Activated CD8-positive, alpha-beta T cell treated with anti-CD3 and anti-CD28 coated beads, Interleukin-2, amount 10 ng/mL, durations not matched to agents 7 days and 5 days (primary cell): ENCODE data around the gene SH3RF3. TPM values are rescaled to one million over a fixed set of nuclear protein-coding genes. Genes with fewer than 3 reads are reported as not detected.

Experiments
- ATAC-seq: fragments of 150-1000 bp; cut with Tn5 transposase; one replicate; pipeline ENCODE4 v1.10.0; 2021; ENCODE audit warnings: moderate library complexity
- CTCF ChIA-PET: fragments of 350-600 bp; sonication (Branson Sonifier 250); formaldehyde crosslinking; loops from one replicate; lab custom pipeline; 2021; ENCODE audit warnings: antibody characterized with exemption; lab: Charles Lee
- POLR2A ChIA-PET: fragments of 350-600 bp; sonication (Branson Sonifier 250); formaldehyde crosslinking; loops from one replicate; lab custom pipeline; 2021; ENCODE audit warnings: antibody characterized with exemption; lab: Charles Lee
- DNase-seq: peaks from one replicate; pipeline ENCODE4 v3.0.0-alpha.2; 2020
- H3K27ac Mint-ChIP-seq: one replicate; pipeline ENCODE4 v1.8.0; 2021; ENCODE audit warnings: mild to moderate bottlenecking, mixed read lengths
- H3K27me3 Mint-ChIP-seq: one replicate; pipeline ENCODE4 v1.8.0; 2021; ENCODE audit warnings: low read depth, mixed read lengths
- H3K36me3 Mint-ChIP-seq: one replicate; pipeline ENCODE4 v1.8.0; 2021; ENCODE audit warnings: low read depth, mixed read lengths
- H3K4me1 Mint-ChIP-seq: one replicate; pipeline ENCODE4 v1.8.0; 2021; ENCODE audit warnings: low read depth, mixed read lengths
- H3K4me3 Mint-ChIP-seq: one replicate; pipeline ENCODE4 v1.8.0; 2021; ENCODE audit warnings: mild to moderate bottlenecking, mixed read lengths
- H3K9me3 Mint-ChIP-seq: one replicate; pipeline ENCODE4 v1.8.0; 2022; ENCODE audit warnings: mixed read lengths; ENCODE audit not compliant: insufficient read depth
- total RNA-seq, 2 experiments: library from RNA; stranded (reverse); gene quantifications; one replicate each; pipeline ENCODE4 v1.2.3, GENCODE V29; 2021

Gene SH3RF3
- total RNA-seq, 2 experiments from 2014 or later: 0.10 TPM; not detected in 1

GRCh38 chr2:109418716-109419115 is 289.7 kb downstream of the SH3RF3 start:
- no peak overlapping the region for H3K27ac Mint-ChIP-seq
- ChIA-PET POLR2A (interaction anchor here (0.6 kb wide), 1 partner anchor 60 kb away, joined by 3 read pairs; no protein-coding TSS in a partner anchor), CTCF (no interaction called here)
- no peak overlapping the region for H3K4me3 Mint-ChIP-seq
- DNase-seq: no peak
- ATAC-seq: no peak
- H3K4me1 Mint-ChIP-seq: no peaks in the 10 kb centered on the region
- H3K36me3 Mint-ChIP-seq: no peaks in the 10 kb centered on the region
- no peaks in the 10 kb centered on the region for H3K9me3 Mint-ChIP-seq
- peaks cover 2% of the 10 kb centered on the region for H3K27me3 Mint-ChIP-seq

- DNase-seq (no peak), ATAC-seq (no peak)
- Mint-ChIP-seq H3K4me3 (no peak overlapping the region), H3K27ac (no peak overlapping the region), H3K36me3 (no peaks in the 10 kb centered on the region), H3K27me3 (peaks cover 2% of the 10 kb centered on the region), H3K4me1 (no peaks in the 10 kb centered on the region), H3K9me3 (no peaks in the 10 kb centered on the region)
- POLR2A ChIA-PET: interaction anchor here (0.6 kb wide), 1 partner anchor 59 kb away, joined by 3 read pairs; no protein-coding TSS in a partner anchor
- CTCF ChIA-PET: no interaction called here
Observed at GRCh38 chr2:109419171-109419756, 290.3 kb downstream of the SH3RF3 start.

GRCh38 chr2:109419960-109420370 is 291.0 kb downstream of the SH3RF3 start:
- DNase-seq (no peak), ATAC-seq (no peak)
- Mint-ChIP-seq H3K27ac (no peak overlapping the region), H3K4me3 (no peak overlapping the region), H3K9me3 (no peaks in the 10 kb centered on the region), H3K36me3 (no peaks in the 10 kb centered on the region), H3K27me3 (peaks cover 2% of the 10 kb centered on the region), H3K4me1 (no peaks in the 10 kb centered on the region)
- CTCF ChIA-PET: no interaction called here
- POLR2A ChIA-PET: no interaction called here

GRCh38 chr2:109421101-109421500 is 292.1 kb downstream of the SH3RF3 start:
- H3K27ac Mint-ChIP-seq: no peak overlapping the region
- no peak for ATAC-seq
- peaks cover 2% of the 10 kb centered on the region for H3K27me3 Mint-ChIP-seq
- DNase-seq: no peak
- no peaks in the 10 kb centered on the region for H3K9me3 Mint-ChIP-seq
- H3K4me3 Mint-ChIP-seq: no peak overlapping the region
- no peaks in the 10 kb centered on the region for H3K36me3 Mint-ChIP-seq
- ChIA-PET POLR2A (interaction anchor here (0.6 kb wide), 1 partner anchor 308 kb away, joined by 3 read pairs; no protein-coding TSS in a partner anchor), CTCF (no interaction called here)
- no peaks in the 10 kb centered on the region for H3K4me1 Mint-ChIP-seq

GRCh38 chr2:109421642-109422041 is 292.6 kb downstream of the SH3RF3 start:
- DNase-seq (no peak), ATAC-seq (no peak)
- no peaks in the 10 kb centered on the region for H3K4me1 Mint-ChIP-seq
- H3K36me3 Mint-ChIP-seq: no peaks in the 10 kb centered on the region
- no peak overlapping the region for H3K4me3 Mint-ChIP-seq
- ChIA-PET POLR2A (interaction anchor here (0.6 kb wide), 1 partner anchor 308 kb away, joined by 3 read pairs; no protein-coding TSS in a partner anchor), CTCF (no interaction called here)
- H3K9me3 Mint-ChIP-seq: no peaks in the 10 kb centered on the region
- no peak overlapping the region for H3K27ac Mint-ChIP-seq
- H3K27me3 Mint-ChIP-seq: peaks cover 2% of the 10 kb centered on the region

GRCh38 chr2:109422071-109422757 is 293.2 kb downstream of the SH3RF3 start:
- H3K27me3 Mint-ChIP-seq: peaks cover 2% of the 10 kb centered on the region
- H3K36me3 Mint-ChIP-seq: no peaks in the 10 kb centered on the region
- ATAC-seq (no peak), DNase-seq (no peak)
- CTCF ChIA-PET: no interaction called here
- H3K4me3 Mint-ChIP-seq: no peak overlapping the region
- H3K9me3 Mint-ChIP-seq: no peaks in the 10 kb centered on the region
- H3K4me1 Mint-ChIP-seq: no peaks in the 10 kb centered on the region
- H3K27ac Mint-ChIP-seq: no peak overlapping the region
- POLR2A ChIA-PET: no interaction called here

- H3K4me1 Mint-ChIP-seq: no peaks in the 10 kb centered on the region
- H3K4me3 Mint-ChIP-seq: no peak overlapping the region
- ATAC-seq (no peak), DNase-seq (no peak)
- H3K9me3 Mint-ChIP-seq: no peaks in the 10 kb centered on the region
- no peaks in the 10 kb centered on the region for H3K36me3 Mint-ChIP-seq
- peaks cover 2% of the 10 kb centered on the region for H3K27me3 Mint-ChIP-seq
- ChIA-PET CTCF (no interaction called here), POLR2A (no interaction called here)
- no peak overlapping the region for H3K27ac Mint-ChIP-seq
Observed at GRCh38 chr2:109422758-109423500, 293.9 kb downstream of the SH3RF3 start.

- Mint-ChIP-seq H3K4me1 (no peaks in the 10 kb centered on the region), H3K27ac (no peak overlapping the region), H3K4me3 (no peak overlapping the region), H3K36me3 (no peaks in the 10 kb centered on the region), H3K9me3 (no peaks in the 10 kb centered on the region), H3K27me3 (peaks cover 2% of the 10 kb centered on the region)
- DNase-seq: no peak
- ChIA-PET CTCF (no interaction called here), POLR2A (no interaction called here)
- ATAC-seq: no peak
Observed at GRCh38 chr2:109423556-109424359, 294.8 kb downstream of the SH3RF3 start.

- Mint-ChIP-seq H3K36me3 (no peaks in the 10 kb centered on the region), H3K27me3 (no peaks in the 10 kb centered on the region), H3K4me1 (no peaks in the 10 kb centered on the region), H3K4me3 (no peak overlapping the region), H3K9me3 (no peaks in the 10 kb centered on the region), H3K27ac (no peak overlapping the region)
- DNase-seq: no peak
- no peak for ATAC-seq
- CTCF ChIA-PET: interaction anchor here (1.2 kb wide), 1 partner anchor 18 kb away, joined by 3 read pairs; no protein-coding TSS in a partner anchor
- POLR2A ChIA-PET: no interaction called here
Observed at GRCh38 chr2:109425411-109425810, 296.4 kb downstream of the SH3RF3 start.

- Mint-ChIP-seq H3K27me3 (no peaks in the 10 kb centered on the region), H3K27ac (no peak overlapping the region), H3K9me3 (no peaks in the 10 kb centered on the region), H3K4me3 (no peak overlapping the region), H3K36me3 (no peaks in the 10 kb centered on the region), H3K4me1 (peaks cover 6% of the 10 kb centered on the region)
- ChIA-PET CTCF (no interaction called here), POLR2A (no interaction called here)
- ATAC-seq: no peak
- DNase-seq: no peak
Observed at GRCh38 chr2:109427661-109428091, 298.7 kb downstream of the SH3RF3 start.

- H3K4me3 Mint-ChIP-seq: no peak overlapping the region
- no peaks in the 10 kb centered on the region for H3K36me3 Mint-ChIP-seq
- POLR2A ChIA-PET: no interaction called here
- H3K27me3 Mint-ChIP-seq: no peaks in the 10 kb centered on the region
- ATAC-seq: no peak
- CTCF ChIA-PET: no interaction called here
- no peak overlapping the region for H3K27ac Mint-ChIP-seq
- peaks cover 6% of the 10 kb centered on the region for H3K4me1 Mint-ChIP-seq
- no peak for DNase-seq
- no peaks in the 10 kb centered on the region for H3K9me3 Mint-ChIP-seq
Observed at GRCh38 chr2:109428281-109428680, 299.3 kb downstream of the SH3RF3 start.
